GM19193 (cell line): ENCODE measurements around the gene CCDC39.

Experiments
- POLR2A ChIP-seq: IDR thresholded peaks from 4 replicates; pipeline ENCODE4 v1.6.1; 2011; ENCODE audit not compliant: insufficient read depth, insufficient read length; ENCODE audit errors: extremely low read depth

CCDC39 gene

DNA sequence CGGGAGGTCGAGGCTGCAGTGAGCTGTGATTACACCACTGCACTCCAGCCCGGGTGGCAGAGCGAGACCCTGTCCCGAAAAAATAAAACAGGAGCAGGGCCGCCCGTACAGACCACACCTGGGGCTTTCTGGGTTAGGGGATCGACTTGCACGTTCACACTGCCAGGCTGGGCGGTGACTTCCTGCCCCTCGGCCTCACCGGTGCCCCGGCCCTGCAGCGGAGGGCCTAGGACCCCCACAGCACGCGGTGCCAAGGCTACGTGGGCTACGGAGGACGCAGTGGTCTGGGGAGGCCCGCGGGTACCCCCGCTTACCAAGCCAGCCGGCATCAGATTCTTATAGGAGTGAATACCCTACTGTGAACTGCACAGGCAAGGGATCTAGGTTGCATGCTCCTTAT lies 88.9 kb downstream of the CCDC39 start:
- no peak for TF ChIP-seq POLR2A

DNA sequence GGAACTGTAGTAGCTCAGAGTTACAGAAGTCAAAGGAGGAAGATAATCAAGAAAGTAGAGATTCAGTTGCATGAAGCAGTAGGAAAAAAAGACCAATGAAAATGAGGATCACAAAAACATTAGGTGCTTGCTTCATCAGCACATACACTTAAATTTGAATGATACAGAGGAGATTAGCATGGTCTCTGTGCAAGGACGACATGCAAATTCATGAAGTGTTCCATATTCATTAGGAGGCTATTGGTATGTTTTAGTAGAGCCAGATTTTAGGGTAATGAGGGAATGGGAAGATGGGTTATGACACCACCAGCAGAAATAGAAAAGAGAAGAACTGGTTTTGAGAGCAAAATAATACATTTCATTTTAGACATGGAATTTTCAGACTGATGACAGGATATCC lies 98.4 kb downstream of the CCDC39 start:
- no peak for TF ChIP-seq POLR2A

DNA sequence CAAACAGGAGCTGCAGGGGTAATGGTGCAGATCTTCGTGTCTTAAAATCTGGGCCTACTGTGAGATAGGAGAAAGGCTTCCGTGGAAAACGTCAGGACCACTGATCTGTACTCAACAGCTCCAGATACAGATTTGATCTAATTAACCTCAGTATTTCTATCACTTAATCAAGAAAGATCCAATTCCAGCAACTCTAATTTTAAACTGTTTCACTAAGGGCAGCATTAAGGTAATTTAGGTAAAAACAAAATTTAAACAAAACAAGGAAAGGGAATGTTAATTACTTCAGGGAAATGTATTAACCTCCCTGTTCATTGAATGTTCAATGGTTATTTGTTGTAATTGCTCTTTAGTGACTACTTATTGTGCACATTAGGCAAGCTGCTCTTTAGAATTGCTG lies 103.7 kb downstream of the CCDC39 start:
- no peak for TF ChIP-seq POLR2A

DNA sequence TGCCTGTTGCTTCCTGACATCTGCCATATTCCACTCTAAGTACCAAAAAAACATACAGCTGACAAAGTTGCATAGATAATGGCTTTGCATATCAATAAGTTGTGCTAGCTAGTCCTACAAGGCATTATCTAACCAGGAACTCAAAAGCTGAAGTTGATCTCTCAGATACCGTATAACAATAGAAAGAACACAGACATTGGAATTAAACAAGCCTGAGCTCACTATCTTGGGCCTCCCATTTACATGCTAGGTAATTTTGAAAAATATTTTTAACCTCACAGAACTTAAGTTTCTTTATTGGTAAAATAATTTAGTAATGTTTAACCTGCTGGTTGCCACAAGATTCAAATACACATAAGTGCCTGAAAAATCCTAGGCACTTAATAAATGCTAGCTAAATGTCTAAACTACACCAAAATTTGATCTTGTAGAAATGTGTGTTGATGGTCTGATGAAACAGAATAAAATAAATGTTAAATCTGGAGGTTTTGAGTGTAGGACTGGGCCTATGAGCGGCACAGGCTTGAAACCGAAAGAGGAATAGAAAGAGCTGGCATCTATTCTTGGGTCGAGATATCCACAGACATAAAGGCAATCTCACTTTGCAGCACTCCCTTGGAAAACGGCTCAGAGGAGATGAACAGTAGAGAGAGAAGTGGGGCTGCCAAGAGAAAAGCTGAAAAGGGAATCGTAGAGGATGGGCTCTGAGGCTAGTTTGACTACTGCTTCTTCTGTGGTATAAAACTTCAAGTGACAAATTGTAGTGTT lies 107.3 kb downstream of the CCDC39 start:
- TF ChIP-seq POLR2A = no peak

DNA sequence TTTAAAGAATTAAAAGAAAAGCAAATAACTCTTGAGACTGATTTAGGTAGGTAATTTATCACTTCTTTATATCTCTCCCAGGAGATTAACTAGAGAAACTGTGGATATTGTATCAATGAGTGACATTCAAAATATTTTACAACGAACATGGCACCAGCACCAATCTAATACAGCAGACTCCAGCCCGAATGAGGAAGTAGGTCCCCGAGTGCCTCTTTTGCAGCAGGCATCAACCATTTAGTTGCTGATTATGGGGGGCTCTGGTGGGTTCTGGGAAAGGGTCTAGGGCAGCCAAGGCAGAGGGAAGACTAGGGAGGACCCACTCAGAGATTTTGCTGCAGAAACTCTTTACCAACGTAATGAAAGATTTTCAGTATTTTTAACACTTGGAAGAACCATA lies 109.1 kb downstream of the CCDC39 start:
- no peak for TF ChIP-seq POLR2A

DNA sequence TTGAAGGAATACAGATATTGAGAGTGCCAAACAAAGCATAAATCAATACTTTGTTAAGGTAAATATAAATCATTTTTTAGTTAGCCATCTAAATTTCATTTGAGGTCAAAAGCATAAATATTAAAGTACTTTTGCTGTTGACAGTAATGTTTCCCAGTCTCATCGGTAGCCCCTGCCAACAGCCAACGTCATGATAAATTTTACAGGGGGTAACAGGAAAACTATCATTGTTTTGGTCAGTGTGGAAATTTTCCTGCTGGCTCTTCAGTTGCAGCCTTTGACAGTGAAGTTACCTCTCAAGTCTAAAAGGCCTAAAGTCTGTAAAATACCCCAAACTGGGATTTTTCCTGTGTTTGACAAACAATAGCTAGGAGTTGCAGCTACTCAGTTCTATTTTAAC lies 114.6 kb downstream of the CCDC39 start:
- TF ChIP-seq POLR2A = no peak
